HUES6 (cell line): ENCODE results near the gene BUB1B.
"Not testable (repeated sequence)": the region's sequence is repeated elsewhere in the genome, so short reads cannot be mapped to it uniquely, and the experiment has no call there.

Experiments
- H3K27ac ChIP-seq: 2 replicates; pipeline ENCODE4 v1.7.0; 2013; ENCODE audit warnings: low read depth, mild to moderate bottlenecking, low read length, inconsistent platforms
- H3K27me3 ChIP-seq: 2 replicates; pipeline ENCODE4 v1.6.1; 2013; ENCODE audit warnings: low read length; ENCODE audit not compliant: control insufficient read depth, insufficient read depth
- H3K36me3 ChIP-seq: 2 replicates; pipeline ENCODE4 v1.6.1; 2013; ENCODE audit warnings: low read length; ENCODE audit not compliant: control insufficient read depth, insufficient read depth
- H3K4me1 ChIP-seq: 2 replicates; pipeline ENCODE4 v1.6.1; 2013; ENCODE audit warnings: low read length; ENCODE audit not compliant: control insufficient read depth, insufficient read depth
- H3K4me3 ChIP-seq: 2 replicates; pipeline ENCODE4 v1.5.1; 2013; ENCODE audit warnings: low read depth, low read length
- H3K9ac ChIP-seq: one replicate; pipeline ENCODE4 v1.6.1; 2013; ENCODE audit warnings: mild to moderate bottlenecking, low read length
- H3K9me3 ChIP-seq: 2 replicates; pipeline ENCODE4 v1.6.1; 2013; ENCODE audit warnings: low read depth, low read length; ENCODE audit not compliant: control insufficient read depth, insufficient read depth

BUB1B gene

DNA sequence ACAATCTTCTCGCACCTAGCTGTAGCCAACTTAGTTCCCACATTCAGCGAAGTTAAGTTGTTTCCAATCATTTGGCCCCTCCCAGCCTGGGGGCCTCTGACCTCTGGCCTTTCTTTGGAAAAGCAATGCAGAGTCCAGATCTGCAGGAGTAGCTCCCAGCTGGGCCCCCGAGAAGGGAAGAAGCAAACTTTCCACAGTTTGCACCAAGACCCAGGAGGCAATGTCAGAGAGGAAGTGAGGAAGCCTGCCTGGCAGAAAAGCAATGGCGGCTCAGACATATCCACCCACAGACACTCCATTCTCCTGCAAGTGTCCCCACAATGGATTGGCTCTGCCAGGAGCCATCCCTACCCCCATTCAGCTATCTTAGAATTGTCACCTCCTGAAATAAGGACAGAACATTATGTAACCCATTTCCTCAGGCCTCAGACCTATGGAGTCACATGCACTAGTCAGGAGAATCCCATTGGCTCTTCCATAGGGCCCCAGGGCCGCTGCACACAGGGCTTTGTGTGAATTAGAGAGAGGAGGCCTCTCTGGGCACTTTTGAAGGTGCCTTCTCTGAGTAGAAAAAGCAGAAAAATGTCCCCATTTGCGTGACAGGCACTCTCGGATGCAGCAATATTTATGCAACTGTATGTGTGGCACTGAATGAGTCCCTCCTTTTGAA lies 3.0 kb upstream of the BUB1B start:
- H3K27ac ChIP-seq: no peak overlapping the region

DNA sequence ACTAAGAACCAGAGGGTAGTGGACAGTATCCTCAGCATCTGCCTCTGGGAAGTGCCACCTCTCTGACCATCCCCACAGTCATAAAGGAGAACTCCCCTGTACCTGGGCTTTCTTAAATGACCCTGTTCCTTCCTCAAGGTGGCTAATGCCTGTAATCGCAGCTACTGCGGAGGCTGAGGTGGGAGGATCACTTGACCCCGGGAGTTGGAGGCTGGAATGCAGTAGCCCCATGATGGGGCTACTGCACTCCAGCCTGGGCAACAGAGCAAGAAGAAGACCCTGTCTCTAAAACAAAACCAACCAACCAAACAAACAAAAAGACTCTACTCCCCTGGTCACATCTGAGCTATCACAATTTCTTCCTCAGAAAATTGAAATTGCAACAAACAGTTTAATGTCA lies 848 bp upstream of the BUB1B start:
- Histone ChIP-seq H3K27ac (no peak overlapping the region), H3K27me3 (no peaks in the 10 kb centered on the region), H3K4me1 (peaks cover 37% of the 10 kb centered on the region), H3K9ac (no peak overlapping the region), H3K36me3 (peaks cover 21% of the 10 kb centered on the region), H3K9me3 (no peaks in the 10 kb centered on the region), H3K4me3 (no peak overlapping the region)

More for the DNA sequence above, 3.0 kb upstream of the BUB1B start:
- H3K27me3 ChIP-seq: no peaks in the 10 kb centered on the region
- no peak overlapping the region for H3K9ac ChIP-seq
- no peak overlapping the region for H3K4me3 ChIP-seq
- H3K4me1 ChIP-seq: peaks cover 45% of the 10 kb centered on the region
- H3K36me3 ChIP-seq: peaks cover 4% of the 10 kb centered on the region; the same call in 1 of the 2 replicates
- no peaks in the 10 kb centered on the region for H3K9me3 ChIP-seq

DNA sequence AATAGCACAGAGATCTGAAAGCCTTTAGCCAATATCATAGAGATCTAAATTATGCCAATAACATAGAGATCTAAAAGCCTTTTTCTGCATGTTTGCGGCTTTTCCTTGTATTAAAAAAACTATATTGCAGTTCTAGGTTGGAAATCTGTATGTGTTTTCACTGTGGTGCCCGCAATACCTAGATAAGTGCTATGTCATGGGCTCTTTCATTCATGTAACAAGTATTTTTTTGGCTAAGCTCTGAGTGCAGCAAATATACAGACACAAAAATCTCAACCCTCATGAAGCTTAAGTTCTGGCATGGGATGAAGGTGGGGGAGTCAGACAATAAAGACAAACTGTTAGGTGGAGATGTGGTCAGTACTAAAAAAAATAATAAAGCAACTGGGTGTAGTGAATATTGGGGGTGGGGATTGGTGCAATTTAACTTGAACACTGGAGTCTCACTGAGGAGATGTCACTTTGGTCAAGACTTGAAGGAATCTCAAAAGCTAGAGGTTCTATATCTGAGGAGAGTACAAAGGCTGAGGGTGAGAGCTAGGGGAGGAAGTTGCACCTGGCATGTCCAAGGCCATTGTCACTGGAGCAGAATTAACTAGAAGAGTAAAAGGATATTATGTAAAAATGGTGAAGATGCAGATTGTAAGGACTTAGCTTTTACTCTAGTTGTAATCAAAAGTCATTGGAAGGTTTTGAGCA lies 973 bp downstream of the BUB1B start:
- Histone ChIP-seq H3K36me3 (peaks cover 39% of the 10 kb centered on the region), H3K4me3 (peak overlapping the region; percentile 91), H3K9me3 (no peaks in the 10 kb centered on the region), H3K9ac (peak overlapping the region; percentile 89), H3K4me1 (peaks cover 22% of the 10 kb centered on the region), H3K27me3 (no peaks in the 10 kb centered on the region), H3K27ac (peak overlapping the region; percentile 85)

DNA sequence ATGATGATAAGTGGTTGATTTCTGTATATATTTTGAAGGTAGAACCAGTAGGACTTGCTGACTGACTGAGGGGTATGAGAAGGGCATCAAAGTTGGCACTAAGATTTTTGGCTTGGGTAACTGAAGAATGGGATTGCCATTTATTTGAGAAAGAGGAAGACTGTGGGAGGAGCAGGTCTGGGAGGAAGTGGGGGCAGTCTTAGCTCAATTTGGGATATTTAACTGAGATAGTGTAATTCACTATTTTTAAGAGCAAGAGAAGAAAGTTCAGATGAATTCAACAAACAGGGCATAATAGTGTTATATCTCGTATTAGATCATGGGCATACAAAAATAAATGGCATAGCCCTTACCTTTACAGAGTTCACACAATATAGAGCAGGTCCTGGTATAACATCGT lies 1.7 kb downstream of the BUB1B start:
- H3K9ac ChIP-seq: peak overlapping the region; percentile 89
- H3K27ac ChIP-seq: 0 out of 2 replicates have a peak overlapping the region, but pooled peaks have one; percentile 85
- H3K27me3 ChIP-seq: no peaks in the 10 kb centered on the region
- peaks cover 21% of the 10 kb centered on the region for H3K4me1 ChIP-seq
- peaks cover 43% of the 10 kb centered on the region for H3K36me3 ChIP-seq
- no peaks in the 10 kb centered on the region for H3K9me3 ChIP-seq
- peak overlapping the region; percentile 91 for H3K4me3 ChIP-seq

DNA sequence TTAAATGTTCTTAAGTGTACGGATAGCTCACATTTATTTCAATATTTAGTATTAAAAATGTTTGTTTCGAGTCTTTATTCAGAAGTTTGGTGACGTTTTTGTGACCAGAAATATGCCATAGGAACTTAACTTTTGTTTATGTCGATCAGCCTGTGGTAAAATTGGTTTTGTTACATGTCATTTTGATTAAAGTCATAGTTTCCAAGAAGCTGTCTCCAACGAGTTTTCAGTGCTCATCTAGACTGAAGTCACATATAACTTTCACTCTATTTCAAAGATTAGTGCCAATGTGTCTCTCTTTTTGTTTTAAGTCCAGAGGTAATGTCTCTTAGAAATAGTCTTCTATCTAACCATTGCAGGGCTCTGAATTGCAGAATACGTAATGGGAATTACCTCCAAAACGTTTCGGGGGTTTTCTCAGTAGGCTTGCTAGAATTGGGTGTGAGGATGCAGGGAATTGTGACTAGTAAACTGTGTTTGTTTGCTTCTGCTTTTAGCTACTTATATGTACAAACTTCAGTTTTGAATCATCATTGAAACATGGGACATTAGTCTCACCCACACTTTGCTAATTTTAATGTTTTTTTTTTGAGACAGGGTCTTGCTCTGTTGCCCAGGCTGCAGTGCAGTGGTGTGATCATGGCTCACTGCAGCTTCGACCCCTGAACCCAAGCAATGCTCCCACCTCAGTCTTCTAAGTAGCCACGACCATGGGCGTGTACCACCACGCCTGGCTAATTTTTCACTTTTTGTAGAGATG lies 3.0 kb downstream of the BUB1B start:
- no peaks in the 10 kb centered on the region for H3K9me3 ChIP-seq
- no peak overlapping the region for H3K27ac ChIP-seq
- no peak overlapping the region for H3K4me3 ChIP-seq
- peaks cover 12% of the 10 kb centered on the region for H3K4me1 ChIP-seq
- no peaks in the 10 kb centered on the region for H3K27me3 ChIP-seq
- H3K9ac ChIP-seq: no peak overlapping the region
- peaks cover 54% of the 10 kb centered on the region for H3K36me3 ChIP-seq

DNA sequence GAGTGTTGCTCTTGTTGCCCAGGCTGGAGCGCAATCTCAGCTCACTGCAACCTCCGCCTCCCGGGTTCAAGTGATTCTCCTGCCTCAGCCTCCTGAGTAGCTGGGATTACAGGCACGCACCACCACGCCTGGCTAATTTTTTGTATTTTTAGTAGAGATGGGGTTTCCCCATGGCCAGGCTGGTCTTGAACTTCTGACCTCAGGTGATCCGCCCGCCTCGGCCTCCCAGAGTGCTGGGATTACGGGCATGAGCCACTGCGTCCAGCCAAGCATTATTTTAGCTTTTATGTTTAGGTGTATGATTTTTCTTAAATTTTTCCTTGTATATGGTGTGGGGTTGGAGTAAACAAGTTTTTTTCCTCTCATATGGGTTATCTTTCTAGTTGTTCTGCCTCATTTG lies 6.5 kb downstream of the BUB1B start:
- H3K36me3 ChIP-seq: peaks cover 85% of the 10 kb centered on the region
- not testable (repeated sequence) for H3K4me1 ChIP-seq, H3K27me3 ChIP-seq, H3K27ac ChIP-seq, H3K9me3 ChIP-seq, H3K9ac ChIP-seq, H3K4me3 ChIP-seq

DNA sequence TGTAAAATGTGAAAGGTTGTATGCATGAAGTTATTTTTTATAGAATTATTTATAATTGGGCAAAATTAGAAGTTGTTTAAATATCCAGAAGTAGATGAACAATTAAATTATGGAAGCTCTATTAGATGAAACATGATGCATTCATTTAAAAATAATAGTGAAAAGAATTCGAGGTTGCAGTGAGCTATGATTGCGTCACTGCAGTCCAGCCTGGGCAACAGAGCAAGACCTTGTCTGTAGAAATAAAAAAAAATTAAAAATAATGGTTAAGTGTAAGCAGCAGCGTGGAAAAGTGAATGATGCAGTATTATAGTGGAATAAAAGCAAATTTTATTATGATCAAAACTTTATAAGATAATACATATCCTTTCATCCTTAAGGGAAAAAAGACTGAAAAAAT lies 14.3 kb downstream of the BUB1B start:
- Histone ChIP-seq H3K36me3 (peaks cover 74% of the 10 kb centered on the region), H3K9me3 (no peaks in the 10 kb centered on the region), H3K4me3 (no peak overlapping the region), H3K27me3 (no peaks in the 10 kb centered on the region), H3K4me1 (no peaks in the 10 kb centered on the region), H3K9ac (no peak overlapping the region), H3K27ac (no peak overlapping the region)

DNA sequence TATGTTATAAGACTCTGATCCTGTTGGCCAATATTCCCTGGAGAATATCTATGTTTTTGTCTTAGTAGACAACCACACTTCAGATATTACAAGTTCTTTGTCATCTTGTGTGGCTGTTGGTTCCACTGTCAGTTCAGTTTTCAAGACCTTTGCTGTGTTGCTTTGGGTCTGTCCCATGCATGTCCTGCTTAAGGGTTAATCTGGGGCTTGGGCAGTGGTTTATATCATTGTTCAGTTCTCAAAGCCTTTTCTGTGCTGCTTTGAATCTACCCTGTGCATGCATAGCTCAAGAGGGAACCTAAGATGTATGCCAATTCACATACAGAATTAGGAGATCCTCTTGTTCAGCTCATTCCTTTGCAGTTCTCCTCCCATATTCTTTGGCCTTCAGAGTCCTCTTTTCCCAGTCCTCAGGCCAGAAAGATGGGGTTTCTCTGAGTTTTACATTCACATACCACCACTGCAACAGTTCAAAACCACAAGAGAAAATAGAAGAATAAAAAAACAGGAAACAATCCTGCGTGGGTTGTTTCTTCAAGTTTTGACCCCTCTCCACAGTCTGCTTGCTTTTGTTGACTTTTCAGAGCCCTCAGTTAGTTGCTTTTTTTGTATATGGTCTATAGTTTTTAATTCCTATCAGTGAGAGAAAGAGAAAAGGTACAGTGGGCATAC lies 21.6 kb downstream of the BUB1B start:
- Histone ChIP-seq H3K27ac (no peak overlapping the region), H3K9me3 (no peaks in the 10 kb centered on the region), H3K4me1 (no peaks in the 10 kb centered on the region), H3K36me3 (peaks cover 84% of the 10 kb centered on the region), H3K4me3 (no peak overlapping the region), H3K27me3 (no peaks in the 10 kb centered on the region), H3K9ac (no peak overlapping the region)

DNA sequence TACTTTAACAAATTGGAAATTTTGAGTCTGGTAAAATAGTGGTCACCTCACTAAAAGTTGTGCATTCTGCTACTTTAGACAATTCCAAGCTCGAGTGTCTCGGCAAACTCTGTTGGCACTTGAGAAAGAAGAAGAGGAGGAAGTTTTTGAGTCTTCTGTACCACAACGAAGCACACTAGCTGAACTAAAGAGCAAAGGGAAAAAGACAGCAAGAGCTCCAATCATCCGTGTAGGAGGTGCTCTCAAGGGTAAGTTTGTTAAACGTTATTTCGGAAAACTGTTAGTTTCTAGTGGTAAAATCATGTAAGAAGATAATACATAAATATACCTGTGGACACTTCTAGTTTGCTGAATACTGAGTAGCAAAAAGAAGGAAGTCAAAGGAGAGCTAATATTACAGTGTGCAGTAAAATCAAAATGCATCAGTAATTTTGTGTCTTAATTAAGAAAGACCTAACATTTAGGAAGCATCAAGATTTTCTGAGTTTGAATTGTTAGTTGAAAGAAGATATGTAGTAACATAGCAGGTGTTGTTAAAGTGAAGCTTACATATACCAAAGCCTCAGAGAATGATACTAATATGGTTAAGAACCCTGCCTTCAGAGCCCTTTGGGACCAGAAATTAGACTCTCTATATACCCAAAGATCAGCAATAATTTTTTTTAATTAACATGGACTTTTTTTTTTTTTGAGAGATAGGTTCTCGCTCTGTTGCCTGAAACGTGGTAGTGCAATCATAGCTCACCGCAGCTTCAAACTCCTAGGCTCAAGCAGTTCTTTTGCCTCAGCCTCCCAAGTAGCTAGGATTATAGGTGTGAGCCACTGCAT lies 23.0 kb downstream of the BUB1B start:
- Histone ChIP-seq H3K27ac (no peak overlapping the region), H3K9me3 (no peaks in the 10 kb centered on the region), H3K36me3 (peaks cover 86% of the 10 kb centered on the region), H3K4me1 (no peaks in the 10 kb centered on the region), H3K4me3 (no peak overlapping the region), H3K27me3 (no peaks in the 10 kb centered on the region), H3K9ac (no peak overlapping the region)

DNA sequence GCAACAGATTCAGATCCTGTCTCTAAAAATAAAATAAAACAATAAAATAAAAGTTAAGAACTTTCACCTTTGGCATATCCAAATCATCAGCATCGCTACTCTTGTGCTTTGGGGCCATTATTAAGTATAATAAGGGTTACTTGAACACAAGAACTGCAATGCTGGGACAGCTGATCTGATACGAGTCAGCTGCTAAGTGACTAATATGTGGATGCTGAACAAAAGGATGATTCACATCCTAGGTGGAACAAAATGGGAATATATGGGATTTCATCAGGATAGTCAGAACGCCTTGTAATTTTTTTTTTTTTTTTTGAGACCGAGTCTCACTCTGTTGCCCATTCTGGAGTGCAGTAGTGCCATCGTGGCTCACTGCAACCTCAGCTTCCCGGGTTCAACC lies 29.7 kb downstream of the BUB1B start:
- H3K9ac ChIP-seq: no peak overlapping the region
- no peak overlapping the region for H3K27ac ChIP-seq
- H3K27me3 ChIP-seq: no peaks in the 10 kb centered on the region
- H3K36me3 ChIP-seq: peaks cover 96% of the 10 kb centered on the region
- H3K4me1 ChIP-seq: no peaks in the 10 kb centered on the region
- no peaks in the 10 kb centered on the region for H3K9me3 ChIP-seq
- no peak overlapping the region for H3K4me3 ChIP-seq
